Tongue (tissue), 2 donors: ENCODE results near the gene KCTD10. TPM values are rescaled to one million over a fixed set of nuclear protein-coding genes. Genes with fewer than 3 reads are reported as not detected.
A peak's percentile ranks its signal among the peaks of the same experiment; 100 is the strongest.

Source experiments
- DNase-seq: peaks from one replicate; pipeline ENCODE4 v3.0.0-alpha.2; 2015
- total RNA-seq: library from RNA; depleted of rRNA; stranded (reverse); fragments of >200 nt; gene quantifications from one replicate; pipeline ENCODE4 v1.2.3, GENCODE V29; 2014

KCTD10 gene
- 42.6 TPM for total RNA-seq

GRCh38 chr12:109477185-109477962 lies at the start of gene KCTD10, which contains the start of gene UBE3B:
TSS of gene KCTD10 (minus strand) at chr12:109477300. CDS start at chr12:109477262, 38 bp downstream.
TSS of gene UBE3B (plus strand) at chr12:109477634. CDS start at chr12:109483552, 5,918 bp downstream.
- DNase-seq: peak; percentile 95

GRCh38 chr12:109525279-109525585 lies 48.1 kb upstream of the KCTD10 start:
- no peak for DNase-seq

GRCh38 chr12:109524466-109525278 lies 47.6 kb upstream of the KCTD10 start:
- peak; percentile 32 for DNase-seq

GRCh38 chr12:109523504-109523903 lies 46.4 kb upstream of the KCTD10 start:
- peak; percentile 50 for DNase-seq

GRCh38 chr12:109523071-109523470 lies 46.0 kb upstream of the KCTD10 start:
- peak; percentile 85 for DNase-seq

GRCh38 chr12:109521831-109522230 lies 44.7 kb upstream of the KCTD10 start:
- DNase-seq: peak; percentile 72

- DNase-seq: no peak
These were observed 42.7 kb upstream of the KCTD10 start for GRCh38 chr12:109519787-109520186.

GRCh38 chr12:109518820-109519665 lies 41.9 kb upstream of the KCTD10 start:
- DNase-seq: peak; percentile 86

- DNase-seq: peak; percentile 63
These were observed 40.5 kb upstream of the KCTD10 start for GRCh38 chr12:109517619-109518018.

GRCh38 chr12:109513977-109514376 lies 36.9 kb upstream of the KCTD10 start:
- DNase-seq: no peak

- DNase-seq: no peak
These were observed 36.0 kb upstream of the KCTD10 start for GRCh38 chr12:109513051-109513450.

- no peak for DNase-seq
These were observed 35.5 kb upstream of the KCTD10 start for GRCh38 chr12:109512608-109513007.

- no peak for DNase-seq
These were observed 33.1 kb upstream of the KCTD10 start for GRCh38 chr12:109510196-109510595.

GRCh38 chr12:109504068-109504467 lies 27.0 kb upstream of the KCTD10 start:
- no peak for DNase-seq

GRCh38 chr12:109503611-109504010 lies 26.5 kb upstream of the KCTD10 start:
- no peak for DNase-seq

GRCh38 chr12:109502332-109502731 lies 25.2 kb upstream of the KCTD10 start:
- DNase-seq: no peak

GRCh38 chr12:109501299-109501698 lies 24.2 kb upstream of the KCTD10 start:
- no peak for DNase-seq

GRCh38 chr12:109500406-109501185 lies 23.5 kb upstream of the KCTD10 start:
- DNase-seq: no peak

- DNase-seq: no peak
These were observed 20.6 kb upstream of the KCTD10 start for GRCh38 chr12:109497675-109498074.

- DNase-seq: no peak
These were observed 19.2 kb upstream of the KCTD10 start for GRCh38 chr12:109496306-109496705.

- DNase-seq: no peak
These were observed 17.9 kb upstream of the KCTD10 start for GRCh38 chr12:109495012-109495411.
